Glomerular visceral epithelial cell (primary cell): ENCODE measurements around the gene RECQL5.
A peak's percentile ranks its signal among the peaks of the same experiment; 100 is the strongest.
"Not testable (repeated sequence)": the region's sequence is repeated elsewhere in the genome, so short reads cannot be mapped to it uniquely, and the experiment has no call there.

Experiments used
- DNase-seq: peaks from one replicate; pipeline ENCODE4 v3.0.0-alpha.2; 2016; ENCODE audit errors: extremely low spot score

RECQL5 gene

GRCh38 chr17:75647921-75648320, 19.0 kb downstream of the RECQL5 start:
- no peak for DNase-seq

- DNase-seq = no peak
Observed at GRCh38 chr17:75647061-75647460, 19.9 kb downstream of the RECQL5 start.

DNA sequence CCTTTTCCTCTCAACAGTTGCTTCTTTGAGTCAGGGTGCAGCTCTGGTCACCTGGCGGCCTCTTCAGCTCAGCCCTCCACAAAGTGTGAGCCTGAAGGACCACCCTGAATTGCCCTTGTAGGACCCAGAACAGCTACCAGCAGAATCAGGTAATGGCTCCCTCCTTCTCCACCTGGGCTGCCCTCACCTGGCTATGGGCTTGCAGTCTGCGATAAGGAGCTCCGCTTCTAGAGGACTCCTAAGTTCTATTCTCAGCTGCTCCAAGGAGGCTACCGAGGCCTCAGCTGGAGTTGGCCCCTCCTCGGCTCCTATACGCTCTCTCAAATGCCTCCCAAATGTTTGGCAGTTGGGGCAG, 20.3 kb downstream of the RECQL5 start:
- no peak for DNase-seq

- peak; percentile 96 for DNase-seq
Observed at GRCh38 chr17:75645889-75646637, 20.9 kb downstream of the RECQL5 start.

DNA sequence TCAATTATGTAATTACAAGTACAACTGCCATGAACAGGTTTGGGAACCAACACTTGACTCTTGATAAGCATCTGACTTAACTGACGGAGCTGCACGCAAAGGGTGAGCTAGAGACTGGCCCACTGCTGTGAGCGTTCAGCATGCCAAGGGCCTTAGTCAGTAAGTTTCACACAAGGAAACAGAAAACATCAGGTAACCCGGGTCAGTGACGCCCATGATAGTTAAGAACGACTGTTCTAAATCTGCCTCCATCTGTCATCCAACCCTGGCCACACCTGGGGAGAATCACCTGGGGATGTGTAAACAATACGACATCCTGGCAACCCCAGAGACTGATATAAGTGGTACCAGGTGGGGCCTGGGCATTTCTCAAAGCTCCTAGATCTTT, 21.5 kb downstream of the RECQL5 start:
- DNase-seq = peak; percentile 85

- no peak for DNase-seq
Observed at GRCh38 chr17:75643643-75644017, 23.3 kb downstream of the RECQL5 start.

DNA sequence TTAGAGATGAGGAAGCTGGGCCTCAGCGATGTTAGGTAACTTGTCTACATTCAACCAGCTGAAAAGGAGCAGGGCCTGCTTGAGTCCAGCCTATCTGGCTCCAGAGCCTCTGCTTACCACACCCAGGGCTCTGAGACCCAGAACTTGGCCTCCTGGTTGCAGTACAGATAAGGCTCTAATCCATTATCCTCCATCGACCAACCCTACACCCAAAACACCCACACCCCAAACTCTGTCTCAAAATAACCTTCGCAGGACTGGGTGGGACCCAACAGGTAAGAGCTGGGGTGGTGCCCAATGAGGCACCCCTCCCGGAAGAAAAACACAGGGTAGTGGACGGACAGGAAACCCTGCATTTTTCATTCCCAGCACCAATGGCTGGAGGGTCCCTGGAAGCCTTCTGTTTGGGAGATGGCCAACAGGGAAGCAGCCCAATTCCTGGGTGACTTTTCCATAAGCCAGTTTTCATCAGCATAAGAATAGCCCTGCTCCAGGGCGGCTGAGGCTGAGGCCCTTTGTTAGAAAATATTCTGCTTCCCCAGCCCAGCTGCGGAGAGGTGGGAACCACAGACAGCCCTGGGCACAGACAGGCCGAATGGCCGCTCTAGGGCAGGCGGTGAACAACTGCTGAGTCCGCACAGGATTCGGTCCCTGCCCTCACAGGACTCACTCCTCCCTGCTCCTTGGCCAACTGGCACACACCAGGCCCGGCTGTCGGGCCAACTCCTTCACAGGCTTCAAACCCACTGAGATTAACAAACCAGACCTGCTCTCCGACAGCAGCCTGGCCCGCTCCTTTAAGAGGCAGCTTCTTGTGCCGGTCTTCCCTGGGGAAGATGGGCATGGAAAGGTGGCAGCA, 23.9 kb downstream of the RECQL5 start:
- no peak for DNase-seq

DNA sequence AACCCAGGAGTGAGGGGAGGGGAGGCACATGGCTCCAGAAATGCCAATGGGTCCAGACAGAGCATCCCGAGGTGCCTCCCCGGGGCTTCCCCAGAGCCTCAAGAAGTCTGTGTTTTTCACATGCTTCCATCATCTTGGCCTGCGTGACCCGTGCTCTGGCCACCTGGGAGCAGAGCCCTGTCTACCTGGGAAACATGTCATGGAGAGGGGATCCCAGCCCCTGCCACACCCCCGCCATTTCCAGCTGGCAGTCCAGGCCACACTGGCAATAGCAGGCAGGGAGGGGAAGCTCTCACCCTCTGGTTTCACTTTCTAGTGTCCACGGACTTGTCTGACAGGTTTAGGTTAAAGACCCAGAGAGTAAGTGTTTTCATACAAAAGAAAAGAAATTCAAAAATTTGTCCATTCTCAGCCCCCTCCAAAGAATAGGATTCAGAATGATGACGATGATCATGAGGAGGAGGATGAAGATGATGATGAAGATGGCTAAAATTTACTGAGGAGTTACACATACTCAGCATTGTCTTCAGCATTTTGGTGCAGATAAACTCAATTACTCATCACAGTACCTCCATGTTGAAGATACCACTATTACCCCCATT, 24.7 kb downstream of the RECQL5 start:
- no peak for DNase-seq

DNA sequence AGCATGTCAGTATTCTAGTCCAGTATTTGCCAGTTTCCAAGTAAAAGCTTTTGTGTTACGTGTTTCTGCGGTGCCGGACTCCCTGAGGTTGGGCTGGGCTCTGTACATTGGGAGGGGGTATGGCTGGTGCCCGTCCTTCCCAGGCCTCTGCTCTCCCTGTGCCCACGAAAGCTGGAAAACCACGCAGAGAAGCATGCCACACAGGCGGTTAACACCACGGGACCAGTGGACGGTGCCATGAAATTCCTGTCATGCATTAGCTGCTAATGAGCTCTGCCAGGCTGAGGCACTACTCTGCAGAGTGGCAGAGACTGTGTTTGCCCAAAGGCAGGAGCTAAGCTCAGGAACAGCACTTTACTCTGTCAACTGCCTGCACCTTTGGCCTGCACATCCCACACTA, 25.6 kb downstream of the RECQL5 start:
- DNase-seq = peak; percentile 47

DNA sequence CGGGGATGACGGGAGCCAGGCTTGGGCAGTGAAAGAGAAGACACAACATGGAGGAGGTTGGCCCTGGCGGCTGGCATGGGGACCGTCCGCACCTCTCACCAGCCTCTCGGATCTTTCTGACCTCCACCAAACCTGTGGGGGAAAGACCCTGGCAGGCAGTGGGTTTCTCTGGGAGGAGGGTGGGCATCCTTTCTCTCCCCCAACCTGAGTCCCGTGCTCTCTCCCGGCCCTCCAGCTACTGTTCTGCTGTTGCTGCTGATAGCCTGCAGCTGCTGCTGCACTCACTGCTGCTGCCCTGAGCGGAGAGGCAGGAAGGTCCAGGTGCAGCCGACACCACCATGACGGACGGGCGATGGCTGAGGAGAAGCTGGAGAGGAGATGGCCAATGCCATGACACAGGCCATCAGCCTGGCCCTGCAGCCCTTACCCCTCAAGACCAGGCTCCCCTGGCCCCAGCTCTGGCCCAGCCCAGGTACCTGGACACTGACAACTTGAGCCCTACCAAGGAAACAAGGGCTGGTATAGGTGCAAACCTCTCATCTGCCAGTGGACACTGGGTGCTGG, 26.3 kb downstream of the RECQL5 start:
- DNase-seq = no peak

DNA sequence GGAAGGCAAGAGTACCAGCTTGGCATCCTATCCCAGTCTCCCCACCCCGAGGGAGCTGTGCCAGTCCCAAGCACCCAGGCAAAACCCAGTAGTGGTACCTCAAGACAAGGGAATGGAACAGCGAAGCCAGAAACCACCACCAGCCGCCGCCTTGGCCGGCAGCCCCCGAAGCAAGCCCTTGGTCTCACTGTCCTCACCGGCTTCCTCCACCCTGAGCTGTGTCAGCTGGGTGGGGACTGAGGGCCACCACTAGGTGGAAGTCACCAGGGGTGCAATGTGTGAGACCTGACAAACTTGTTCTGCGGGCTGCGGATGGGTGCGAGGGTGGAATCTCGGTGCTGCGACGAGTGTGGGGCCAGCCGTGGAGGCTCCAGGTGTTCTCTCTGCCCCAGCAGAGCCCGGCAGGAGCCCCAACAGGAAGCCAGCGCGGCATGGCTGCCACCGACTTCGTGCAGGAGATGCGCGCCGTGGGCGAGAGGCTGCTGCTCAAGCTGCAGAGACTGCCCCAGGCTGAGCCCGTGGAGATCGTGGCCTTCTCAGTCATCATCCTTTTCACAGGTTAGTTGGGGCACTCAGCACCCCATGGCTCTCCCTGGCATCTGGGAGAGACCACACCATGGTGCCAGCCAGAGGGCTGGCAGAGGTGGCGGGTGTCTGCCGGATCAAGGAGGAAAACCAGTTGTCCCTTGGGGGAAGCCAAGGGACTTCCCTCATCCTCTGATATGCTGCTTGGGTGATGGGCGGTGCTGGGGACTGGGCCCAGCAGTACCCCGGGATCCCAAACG, 27.0 kb downstream of the RECQL5 start:
- DNase-seq = no peak

GRCh38 chr17:75639327-75639726, 27.6 kb downstream of the RECQL5 start:
- no peak for DNase-seq

DNA sequence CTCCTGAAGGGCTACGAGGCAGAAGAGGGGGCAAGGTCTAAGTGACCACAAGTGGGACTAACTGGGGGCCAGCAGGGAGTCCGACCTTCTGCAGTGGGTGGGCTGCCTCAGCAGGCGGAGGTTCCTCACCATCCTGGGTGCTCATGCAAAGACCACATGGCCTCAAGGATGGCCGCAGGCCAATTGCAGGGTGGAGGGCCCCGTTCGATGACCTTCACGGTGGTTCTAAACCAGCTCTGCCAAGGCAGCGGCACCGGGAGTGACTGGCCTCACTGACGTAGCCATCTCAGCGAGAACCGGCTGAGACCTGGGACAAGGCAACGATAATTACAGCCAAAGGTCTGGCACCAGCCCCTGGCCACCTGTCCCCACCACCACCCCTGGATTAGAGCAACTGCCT, 28.1 kb downstream of the RECQL5 start:
- no peak for DNase-seq

DNA sequence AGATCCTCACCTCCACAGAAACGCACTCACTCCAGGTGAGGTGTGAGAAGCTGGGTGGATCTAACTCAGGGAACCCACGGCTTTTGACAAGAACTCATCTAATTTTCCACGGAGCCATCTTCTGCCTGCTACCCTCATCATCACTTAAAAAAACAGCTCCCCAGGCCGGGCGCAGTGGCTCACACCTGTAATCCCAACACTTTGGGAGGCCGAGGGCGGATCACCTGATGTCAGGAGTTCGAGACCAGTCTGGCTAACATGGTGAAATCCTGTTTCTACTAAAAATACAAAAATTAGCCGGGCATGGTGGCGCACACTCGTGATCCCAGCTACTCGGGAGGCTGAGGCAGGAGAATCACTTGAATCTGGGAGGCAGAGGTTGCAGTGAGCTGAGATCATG, 28.9 kb downstream of the RECQL5 start:
- DNase-seq = not testable (repeated sequence)

- no peak for DNase-seq
Observed at GRCh38 chr17:75637551-75637950, 29.4 kb downstream of the RECQL5 start.

DNA sequence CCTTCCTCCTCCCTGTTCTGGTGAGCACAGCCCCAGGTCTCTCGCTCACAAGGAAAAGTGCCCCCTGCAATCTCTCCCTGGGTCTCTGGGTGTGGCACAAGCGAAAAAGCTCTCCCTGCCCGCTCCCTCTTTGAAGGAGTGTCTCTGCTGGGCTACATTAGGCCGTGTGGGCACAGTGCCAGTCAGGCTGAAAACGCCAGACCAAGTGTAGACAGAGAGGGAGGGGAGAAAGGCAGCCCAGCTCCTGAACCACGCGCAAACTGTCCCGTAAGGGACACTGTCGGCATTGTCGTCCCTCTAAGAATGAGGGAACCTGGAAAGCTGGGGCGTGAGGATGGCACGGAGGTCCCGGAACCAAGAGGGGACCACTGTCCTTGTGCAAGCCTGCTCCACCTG, 29.8 kb downstream of the RECQL5 start:
- no peak for DNase-seq

DNA sequence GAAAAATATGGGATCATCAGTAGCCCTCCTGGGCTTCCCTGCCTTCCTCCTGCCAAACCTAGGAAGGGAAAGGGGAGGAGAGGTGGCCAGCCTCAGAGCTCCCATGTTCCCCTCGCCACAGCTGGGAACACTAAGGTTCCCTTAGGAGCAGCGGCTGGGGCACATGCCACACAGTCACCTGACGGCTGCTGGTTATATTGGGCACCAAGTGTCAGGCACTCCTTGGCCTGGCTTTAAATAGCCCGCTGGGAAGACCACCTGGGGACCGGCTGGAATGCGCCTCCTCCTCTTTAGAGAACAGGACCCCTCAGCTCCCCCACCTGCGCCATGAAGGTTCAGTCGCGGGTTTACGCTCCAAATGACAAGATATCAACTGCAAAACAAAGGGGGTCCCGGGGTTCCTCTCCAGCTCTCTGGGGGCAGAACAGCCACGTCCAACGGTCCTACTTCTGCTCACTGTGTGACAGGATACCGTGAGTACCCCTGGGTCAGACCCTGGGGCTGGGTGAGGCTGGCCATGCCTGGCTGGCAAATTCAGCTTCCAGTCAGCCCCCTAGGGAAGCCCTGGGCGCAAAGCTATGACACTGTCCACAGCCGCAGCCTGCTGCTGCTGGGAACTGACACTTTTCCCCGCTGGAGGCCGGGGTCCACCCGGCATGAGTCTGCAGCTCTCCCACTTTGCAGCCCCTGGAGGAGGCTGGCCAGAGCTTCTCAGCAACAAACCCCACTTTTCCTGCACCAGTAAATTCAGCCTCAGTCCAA, 30.4 kb downstream of the RECQL5 start:
- DNase-seq = no peak

DNA sequence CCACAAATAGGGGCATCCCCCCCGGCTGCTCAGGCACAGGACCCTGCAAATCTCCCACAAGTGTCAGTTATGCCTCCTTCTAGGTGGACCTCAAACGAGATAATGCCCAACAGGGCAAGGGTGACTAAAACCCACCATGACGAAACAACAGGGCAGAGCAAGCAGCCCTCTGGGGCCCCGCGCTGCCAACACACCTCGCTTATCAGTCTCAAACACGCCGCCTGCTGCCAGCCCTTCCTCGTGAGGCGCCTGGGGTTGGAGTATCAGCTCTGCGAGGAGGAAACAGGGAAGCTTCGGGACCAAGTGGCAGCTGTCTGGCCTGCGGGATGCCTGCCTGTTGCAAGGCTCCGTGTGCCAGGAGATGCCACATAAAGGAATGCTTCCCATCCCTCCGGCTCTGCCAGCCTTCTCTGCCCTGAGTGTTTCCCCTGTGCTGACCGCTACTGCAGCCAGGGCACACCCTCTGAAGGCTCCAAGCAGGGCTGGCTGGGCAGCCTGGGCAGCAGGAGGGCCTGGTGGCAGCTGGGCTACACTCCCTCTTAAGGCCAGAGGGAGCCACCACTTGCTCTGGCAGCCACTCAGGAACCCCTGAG, 31.2 kb downstream of the RECQL5 start:
- DNase-seq = no peak

DNA sequence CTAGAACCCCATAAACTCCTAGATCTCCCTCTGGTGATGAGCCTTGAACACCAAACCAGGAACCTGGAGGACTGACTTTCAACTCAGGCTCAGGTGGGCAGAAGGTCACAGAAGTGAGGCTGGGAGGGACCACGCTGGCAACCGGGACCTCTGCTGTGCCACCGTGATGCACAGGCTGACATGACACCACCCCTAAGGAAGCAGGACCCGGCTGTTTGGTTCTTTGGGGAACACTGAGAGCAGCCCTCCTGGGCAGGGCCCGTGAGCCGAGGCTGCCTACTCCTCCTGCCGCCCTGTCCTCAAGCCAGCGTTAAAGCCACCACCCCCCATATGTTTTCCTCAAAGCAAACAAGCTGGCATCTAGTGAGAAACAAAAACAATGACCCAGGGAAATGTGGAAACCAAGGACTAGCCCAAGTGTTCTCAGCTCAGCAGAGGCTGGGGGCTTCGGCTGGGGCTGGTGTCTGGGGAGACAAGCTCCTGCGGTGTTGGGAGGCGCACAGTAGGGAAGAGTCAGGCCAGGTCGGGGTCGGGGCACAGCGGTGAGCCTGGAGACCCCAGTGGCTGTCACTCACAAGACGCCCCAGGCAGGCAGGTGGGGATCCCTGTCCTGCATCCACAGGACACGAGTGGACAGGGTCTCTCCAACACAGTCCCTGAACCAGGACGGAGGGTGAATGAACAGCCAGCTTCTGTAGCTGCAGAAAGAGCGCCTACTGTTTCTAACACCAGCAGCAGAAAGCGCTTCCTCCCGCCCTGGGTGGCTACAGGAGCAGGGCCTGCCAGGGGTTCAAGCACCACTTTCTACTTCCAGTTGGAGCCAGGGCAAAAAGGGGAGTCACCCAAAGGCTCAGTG, 32.0 kb downstream of the RECQL5 start:
- no peak for DNase-seq

DNA sequence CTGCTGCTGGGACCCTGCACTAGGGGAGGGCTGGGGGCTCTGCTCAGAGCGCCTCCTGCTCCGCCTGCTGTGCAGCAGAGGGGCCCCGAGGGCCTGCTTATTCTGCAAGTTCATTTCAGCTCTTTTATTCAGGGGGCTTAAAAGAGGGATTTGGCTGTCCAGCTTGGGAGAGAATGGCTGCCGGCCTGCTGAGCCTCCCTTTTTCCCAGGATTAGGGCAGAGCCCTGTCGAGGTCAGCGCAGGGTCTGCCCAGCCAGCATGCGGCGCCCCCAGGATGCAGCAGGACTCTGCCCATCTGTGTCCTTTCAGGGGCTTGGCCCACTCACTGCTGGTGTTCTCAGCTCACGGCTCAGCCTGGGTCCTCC, 32.6 kb downstream of the RECQL5 start:
- no peak for DNase-seq
